Hepatocyte (in vitro differentiated cells): Measurements from ENCODE around the gene BCAP31.

Source experiments
- CTCF ChIP-seq: fragments of 200-600 bp; sonication (generic); IDR thresholded peaks from 2 replicates; pipeline ENCODE4 v1.5.1; 2016; ENCODE audit warnings: antibody characterized with exemption, mild to moderate bottlenecking; ENCODE audit not compliant: poor library complexity
- EZH2phosphoT487 ChIP-seq: fragments of 200-600 bp; sonication (generic); IDR thresholded peaks from one replicate; pipeline ENCODE4 v1.6.1; 2018; ENCODE audit warnings: antibody characterized with exemption, mild to moderate bottlenecking, low read depth, moderate library complexity; ENCODE audit not compliant: unreplicated experiment, severe bottlenecking

DNA sequence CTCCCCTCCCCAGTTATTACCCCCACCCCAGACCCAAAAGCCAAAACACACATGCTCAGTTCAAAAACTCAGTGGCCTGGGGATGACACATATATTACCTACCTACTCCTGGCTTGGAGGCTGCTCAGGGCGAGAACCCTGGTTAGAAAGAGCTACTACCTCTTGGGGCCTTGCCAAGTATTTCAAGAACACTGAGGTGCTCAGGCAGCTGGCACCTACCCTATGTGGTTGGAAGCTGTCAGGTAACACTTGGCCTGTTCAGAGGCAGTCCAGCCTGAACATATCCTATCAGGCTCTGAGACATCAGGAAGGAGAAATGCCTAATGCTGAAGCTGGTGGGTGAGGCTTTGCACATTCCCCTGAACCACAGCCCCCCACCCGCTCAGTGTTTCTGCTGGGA, 4.9 kb downstream of the BCAP31 start:
- TF ChIP-seq CTCF (no peak), EZH2phosphoT487 (no peak)
